Mucosa of descending colon (tissue), 3 donors: Measurements from ENCODE around the gene TRAPPC3. TPM values are rescaled to one million over a fixed set of nuclear protein-coding genes. Genes with fewer than 3 reads are reported as not detected.

Experiments used
- ATAC-seq: fragments of 200-7000 bp; cut with Tn5 transposase; one replicate; pipeline ENCODE4 v1.9.1; 2020; ENCODE audit warnings: mild to moderate bottlenecking, moderate library complexity
- DNase-seq, 3 donors: peaks; one replicate each; pipeline ENCODE4 v3.0.0-alpha.2; 2020
- H3K36me3 ChIP-seq: fragments of 200-600 bp; one replicate; pipeline ENCODE4 v1.8.0; 2021; ENCODE audit warnings: low read depth, mild to moderate bottlenecking
- H3K4me1 ChIP-seq: fragments of 200-600 bp; one replicate; pipeline ENCODE4 v1.8.0; 2021; ENCODE audit warnings: low read depth, mild to moderate bottlenecking
- H3K4me3 ChIP-seq: fragments of 200-600 bp; one replicate; pipeline ENCODE4 v1.8.0; 2021; ENCODE audit warnings: mild to moderate bottlenecking
- H3K9me3 ChIP-seq: fragments of 200-600 bp; one replicate; pipeline ENCODE4 v1.8.0; 2021; ENCODE audit warnings: mild to moderate bottlenecking
- CTCF ChIP-seq: fragments of 200-600 bp; IDR thresholded peaks from one replicate; pipeline ENCODE4 v1.8.0; 2022; ENCODE audit warnings: antibody characterized with exemption, mild to moderate bottlenecking
- intact Hi-C, 2 donors: fragments of 100-400 bp; cut with DNase I in 1 of 2; cut with micrococcal nuclease in 1 of 2; formaldehyde crosslinking; loops; one replicate each; pipeline versions ENCODE4 v1.11.0 to v1.11.1; 2022; cut with DNase I, micrococcal nuclease
- total RNA-seq, 3 donors: library from RNA; stranded (reverse); fragmentation: NEBNext Ultra II Directional in 2 of 3; extraction: Animal tissue kit (Norgen Biotek cat#: 25700) in 2 of 3; gene quantifications; one replicate each; pipeline versions ENCODE4 v1.2.1 to v1.2.4, GENCODE V29; 2021 to 2023
- donor health status: DM: no; HTN: no; CAD: no; lungs with moderate emphysema.
- donor health status: DM: no; HTN: no; CAD: no.
- donor health status: DM: no; HTN: yes; CAD: no.

TRAPPC3 gene
- total RNA-seq, 3 donors from 2014 or later: 55.7 to 86.6 (median 57.7) TPM

GRCh38 chr1:36092798-36093185 lies 56.5 kb downstream of the TRAPPC3 start:
- ATAC-seq (no peak), DNase-seq (no peak)
- intact Hi-C loops: loop anchor here in 1 of 2 donors (10.0 kb wide), 3 partner anchors 52 to 332 kb away; partner anchors contain the start of gene TRAPPC3
- H3K36me3 ChIP-seq: no peaks in the 10 kb centered on the region
- H3K4me1 ChIP-seq: peaks cover 10% of the 10 kb centered on the region
- no peak for TF ChIP-seq CTCF
- no peaks in the 10 kb centered on the region for H3K9me3 ChIP-seq
- H3K4me3 ChIP-seq: no peak overlapping the region

GRCh38 chr1:36092166-36092797 lies 57.0 kb downstream of the TRAPPC3 start:
- no peak for TF ChIP-seq CTCF
- ATAC-seq (no peak), DNase-seq (no peak)
- no peaks in the 10 kb centered on the region for H3K9me3 ChIP-seq
- intact Hi-C loops: loop anchor here in 1 of 2 donors (10.0 kb wide), 3 partner anchors 53 to 333 kb away; partner anchors contain the start of gene TRAPPC3
- H3K4me3 ChIP-seq: no peak overlapping the region
- H3K36me3 ChIP-seq: no peaks in the 10 kb centered on the region
- peaks cover 10% of the 10 kb centered on the region for H3K4me1 ChIP-seq

DNA sequence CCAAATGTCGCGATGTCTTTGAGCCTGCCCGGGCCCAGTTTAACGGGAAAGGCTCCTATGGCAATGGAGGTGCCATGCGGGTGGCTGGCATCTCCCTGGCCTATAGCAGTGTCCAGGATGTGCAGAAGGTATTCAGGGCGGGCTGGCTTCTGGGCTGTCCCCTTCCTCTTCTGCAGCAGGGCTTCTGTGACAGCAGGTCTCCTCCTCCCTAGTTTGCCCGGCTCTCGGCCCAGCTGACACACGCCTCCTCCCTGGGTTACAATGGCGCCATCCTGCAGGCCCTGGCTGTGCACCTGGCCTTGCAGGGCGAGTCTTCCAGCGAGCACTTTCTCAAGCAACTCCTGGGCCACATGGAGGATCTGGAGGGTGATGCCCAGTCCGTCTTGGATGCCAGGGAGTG lies 57.6 kb downstream of the TRAPPC3 start:
- intact Hi-C loops: loop anchor here in 1 of 2 donors (10.0 kb wide), 3 partner anchors 53 to 333 kb away; partner anchors contain the start of gene TRAPPC3
- TF ChIP-seq CTCF: no peak
- Histone ChIP-seq H3K9me3 (no peaks in the 10 kb centered on the region), H3K36me3 (no peaks in the 10 kb centered on the region), H3K4me1 (peaks cover 10% of the 10 kb centered on the region), H3K4me3 (no peak overlapping the region)
- DNase-seq (no peak), ATAC-seq (no peak)

DNA sequence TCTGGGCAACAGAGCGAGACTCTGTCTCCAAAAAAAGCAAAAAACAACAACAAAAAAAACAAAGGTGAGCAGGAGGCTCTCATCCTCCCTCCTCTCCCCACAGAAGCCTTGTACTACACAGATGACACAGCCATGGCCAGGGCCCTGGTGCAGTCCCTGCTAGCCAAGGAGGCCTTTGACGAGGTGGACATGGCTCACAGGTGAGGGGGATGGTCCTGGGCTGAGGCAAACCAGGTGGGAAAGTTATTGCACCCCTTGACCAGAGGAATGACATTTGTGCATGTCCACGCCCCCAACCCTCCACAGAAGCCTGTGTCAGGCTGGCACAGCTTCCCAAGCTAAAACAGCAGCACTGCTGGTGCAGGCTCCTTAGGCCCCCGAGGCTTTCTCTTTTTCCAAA lies 58.1 kb downstream of the TRAPPC3 start:
- DNase-seq: no peak
- H3K9me3 ChIP-seq: no peaks in the 10 kb centered on the region
- H3K4me3 ChIP-seq: no peak overlapping the region
- ATAC-seq: no peak
- intact Hi-C loops: loop anchor here in 1 of 2 donors (10.0 kb wide), 3 partner anchors 54 to 334 kb away; partner anchors contain the start of gene TRAPPC3
- TF ChIP-seq CTCF: no peak
- H3K36me3 ChIP-seq: no peaks in the 10 kb centered on the region
- peaks cover 10% of the 10 kb centered on the region for H3K4me1 ChIP-seq

DNA sequence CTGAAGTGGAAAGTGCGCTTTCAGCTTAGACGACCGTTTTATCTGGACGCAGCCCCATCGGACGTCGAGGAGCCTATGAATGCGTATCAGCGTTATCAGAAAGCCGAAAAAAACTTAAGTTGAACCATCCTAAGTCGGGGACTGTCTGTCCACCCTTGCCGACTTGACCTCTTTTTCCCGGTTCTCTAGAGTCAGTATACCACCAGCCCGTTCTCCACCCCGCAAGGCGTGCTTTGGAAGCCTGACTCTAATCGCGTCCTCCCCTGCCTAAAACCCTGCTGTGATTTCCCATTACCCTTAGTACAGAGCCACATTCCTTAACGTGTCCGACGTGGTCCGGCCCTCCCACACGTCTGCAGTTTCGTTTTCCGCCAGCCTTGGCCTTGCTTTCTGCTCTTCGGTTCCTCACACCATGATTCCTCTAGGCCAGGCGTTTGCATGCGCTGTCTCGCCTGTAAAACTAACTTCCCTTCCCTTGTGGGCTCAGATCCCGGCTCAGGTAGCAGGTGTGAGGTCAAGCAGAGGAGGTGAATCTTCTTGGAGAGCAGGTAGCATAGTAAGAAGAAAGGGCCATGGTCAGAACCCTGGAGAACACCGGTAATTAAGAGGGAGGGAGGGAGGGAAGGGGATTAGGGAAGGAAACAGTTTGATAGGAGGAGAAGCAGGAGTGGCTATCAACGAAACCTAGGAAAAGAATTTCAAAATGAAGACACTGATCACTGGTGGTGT lies 59.7 kb downstream of the TRAPPC3 start:
- intact Hi-C loops: loop anchor here in 1 of 2 donors (10.0 kb wide), 3 partner anchors 55 to 335 kb away; partner anchors contain the start of gene TRAPPC3

More for the DNA sequence above, 59.7 kb downstream of the TRAPPC3 start:
- Histone ChIP-seq H3K36me3 (no peaks in the 10 kb centered on the region), H3K4me1 (peaks cover 10% of the 10 kb centered on the region), H3K4me3 (peak overlapping the region; percentile 96), H3K9me3 (no peaks in the 10 kb centered on the region)
- no peak for TF ChIP-seq CTCF
- DNase-seq (peak in 1 of 3 donors; percentile 38), ATAC-seq (peak; percentile 27)
